CD4-positive, alpha-beta T cell treated with Interferon alpha-2 for 1 hour (primary cell): ENCODE measurements around the gene ATAD3A.
A peak's percentile ranks its signal among the peaks of the same experiment; 100 is the strongest.

Experiments used
- DNase-seq, 2 donors: peaks; one replicate each; pipeline ENCODE4 v3.0.0-alpha.2; 2020 to 2022

ATAD3A gene

DNA sequence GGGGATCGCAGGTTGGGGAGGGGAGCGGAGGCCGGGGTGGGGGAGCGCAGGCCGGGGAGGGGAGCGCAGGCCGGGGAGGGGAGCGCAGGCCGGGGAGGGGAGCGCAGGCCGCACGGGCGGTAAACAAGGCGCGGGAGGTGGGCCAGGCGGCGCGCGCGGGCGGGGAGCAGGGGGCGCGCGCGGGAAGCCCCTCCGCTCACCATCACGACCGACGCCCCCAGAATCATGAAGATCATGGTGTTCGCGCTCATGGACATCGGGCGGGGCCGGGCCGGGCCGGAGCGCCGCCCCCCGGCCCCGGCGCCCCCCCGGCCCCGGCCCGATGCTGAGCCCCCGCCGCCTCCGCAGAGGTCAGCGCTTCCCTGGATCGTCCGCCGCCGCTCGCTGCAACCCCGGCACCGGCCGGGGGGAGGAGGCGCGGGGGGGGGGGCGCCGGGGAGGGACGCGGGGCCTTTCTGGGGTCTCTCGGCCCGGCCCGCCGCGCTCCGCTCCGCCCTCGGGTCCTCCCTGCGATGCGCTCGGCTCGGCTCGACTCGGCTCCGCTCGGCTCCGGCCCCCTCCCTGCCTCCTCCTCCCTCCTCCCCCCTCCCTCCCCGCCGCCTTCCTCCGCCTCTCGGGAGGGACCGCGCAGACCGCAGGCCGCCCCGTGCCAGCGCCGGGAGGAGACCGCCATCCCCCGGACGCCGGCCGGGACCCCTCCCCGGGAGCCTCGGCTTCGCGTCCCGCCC is 28.3 kb downstream of the ATAD3A start, which contains the start of gene TMEM240:
Gene TMEM240 (minus strand): TSS at position 535 of the 728 bp plus-strand sequence. CDS start 278 bp downstream, at position 257.
- DNase-seq = peak; percentile 46 to 62

DNA sequence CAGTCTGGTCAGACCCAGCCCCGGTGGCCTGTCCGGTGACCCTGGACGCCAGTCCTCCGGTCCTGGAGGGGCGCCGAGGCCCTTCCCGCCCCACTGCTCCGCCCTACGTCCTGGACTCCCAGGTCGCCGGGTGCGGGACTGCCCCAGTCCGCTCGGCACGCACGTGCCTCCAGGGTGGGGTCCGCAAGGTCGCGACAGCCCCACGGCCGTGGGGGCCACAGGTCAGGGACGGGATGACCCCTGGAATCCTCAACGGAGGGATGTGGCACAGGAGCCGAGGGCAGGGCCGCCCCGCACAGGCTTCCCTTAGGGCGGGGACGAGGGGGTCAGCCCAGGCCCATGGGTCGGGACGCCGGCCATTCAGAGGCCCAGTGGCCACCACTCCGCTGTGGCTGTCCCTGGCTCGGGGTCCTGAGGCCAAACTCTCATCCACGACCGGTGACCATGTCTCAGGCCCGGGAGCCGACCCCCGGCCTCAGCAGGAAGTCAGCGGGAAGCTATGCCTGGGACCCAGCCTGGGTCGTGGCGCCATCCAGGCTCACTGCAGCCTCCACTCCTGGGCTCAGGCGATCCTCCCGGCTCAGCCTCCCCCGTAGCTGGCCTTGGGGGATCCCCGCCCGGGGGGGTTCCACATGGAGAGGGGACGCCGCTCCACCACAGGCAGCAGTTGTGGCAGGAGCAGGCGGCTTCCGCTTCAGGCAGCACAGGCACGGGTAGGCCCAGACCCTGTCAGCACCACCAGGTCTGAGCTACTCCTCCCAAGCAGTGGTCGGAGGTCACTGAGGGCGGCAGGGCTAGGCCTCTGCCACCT is 29.1 kb downstream of the ATAD3A start:
- DNase-seq = no peak

DNA sequence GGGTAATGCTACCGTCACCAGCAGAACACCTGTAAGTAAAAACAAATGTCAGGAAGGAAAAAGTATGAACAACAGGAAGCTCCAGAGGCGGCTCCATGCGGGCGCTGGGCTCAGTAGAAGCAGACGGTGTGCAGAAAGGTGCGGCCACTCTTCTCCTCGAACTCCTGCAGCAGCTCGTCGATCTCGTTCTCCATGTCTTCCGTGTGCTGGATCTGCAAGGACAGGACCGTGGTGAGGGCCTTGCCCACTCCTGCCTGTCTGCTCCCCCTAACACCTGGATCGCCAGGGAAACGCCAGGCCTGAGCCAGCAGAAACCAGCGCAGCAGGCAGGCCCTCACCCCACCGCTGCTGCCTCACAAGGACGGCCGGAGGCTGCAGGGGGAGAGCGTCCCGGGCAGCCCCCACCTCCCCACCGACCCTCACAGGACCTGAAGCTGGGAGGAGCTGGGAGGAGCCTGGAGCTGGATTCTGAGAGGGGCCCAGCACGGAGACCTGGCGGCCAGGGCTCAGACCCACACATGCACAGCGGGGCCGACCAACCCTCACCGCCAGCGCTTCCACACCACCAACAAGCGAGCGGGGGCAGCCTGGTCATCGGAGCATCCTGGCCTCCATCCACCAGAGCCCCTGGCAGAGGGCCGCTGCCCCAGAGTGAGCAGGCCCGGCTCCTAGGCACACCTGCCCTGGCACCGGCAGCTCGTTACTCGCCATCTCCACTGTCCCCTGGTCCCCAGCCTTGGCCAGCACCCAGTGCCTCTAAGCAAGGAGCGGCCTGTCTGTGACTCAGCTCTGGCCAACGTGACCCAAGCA is 30.2 kb downstream of the ATAD3A start:
- no peak for DNase-seq

DNA sequence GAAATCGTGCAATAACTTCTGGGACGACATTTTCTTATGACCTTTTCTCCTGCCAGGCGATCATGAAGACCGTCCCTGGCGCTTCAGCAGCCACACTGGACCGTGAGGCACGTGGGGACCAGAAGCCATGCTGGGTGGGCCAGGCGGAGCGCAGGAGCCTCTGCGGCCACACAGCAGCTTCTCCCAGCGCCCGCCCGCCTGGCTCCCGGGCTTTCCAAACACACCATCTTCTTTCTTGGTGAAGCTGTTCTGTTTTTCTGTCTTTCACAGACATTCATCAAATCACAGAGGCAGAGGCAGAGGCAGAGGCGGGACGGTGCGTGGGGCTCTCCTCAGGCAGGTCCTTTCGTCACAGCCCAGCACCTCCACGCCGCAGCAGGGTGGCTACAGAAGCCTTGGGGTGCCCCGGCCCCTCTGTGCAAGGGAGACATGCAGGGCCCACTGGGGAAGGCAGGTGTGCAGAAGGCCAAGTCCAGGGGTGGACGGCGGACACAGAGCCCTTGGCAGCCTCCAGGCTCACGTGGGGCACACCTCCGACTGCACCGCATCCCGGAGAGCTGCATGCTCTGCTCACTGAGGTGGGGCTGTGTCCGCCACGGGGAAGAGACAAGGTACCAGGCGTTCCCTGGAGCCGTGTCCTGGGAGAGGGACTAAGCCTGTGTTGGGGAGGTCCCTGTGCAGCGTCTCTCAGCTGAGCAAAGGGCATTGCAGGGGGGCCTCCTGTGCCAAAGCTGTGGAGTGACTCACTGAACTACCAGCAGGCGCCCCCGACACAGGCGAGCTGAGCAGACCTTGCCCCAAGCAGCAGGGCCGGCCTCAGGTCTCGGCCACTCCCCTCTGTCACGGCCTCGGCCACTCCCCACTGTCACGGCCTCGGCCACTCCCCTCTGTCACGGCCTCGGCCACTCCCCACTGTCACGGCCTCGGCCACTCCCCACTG is 31.1 kb downstream of the ATAD3A start:
- peak in 1 of 2 donors; percentile 24 for DNase-seq

DNA sequence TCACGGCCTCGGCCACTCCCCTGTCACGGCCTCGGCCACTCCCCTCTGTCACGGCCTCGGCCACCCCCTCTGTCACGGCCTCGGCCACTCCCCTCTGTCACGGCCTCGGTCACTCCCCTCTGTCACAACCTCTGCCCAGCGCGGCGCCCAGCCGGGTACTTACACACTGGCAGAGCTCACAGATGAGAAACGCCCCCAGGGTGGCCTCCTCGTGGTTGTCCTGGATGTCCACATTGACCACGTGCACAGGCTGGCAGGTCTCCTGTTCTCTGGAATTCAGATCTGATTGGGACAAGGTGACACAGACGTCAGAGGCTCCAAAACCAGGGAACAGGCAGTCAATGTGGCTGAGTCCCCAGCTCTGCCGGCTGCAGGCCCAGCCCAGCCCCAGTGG is 31.7 kb downstream of the ATAD3A start:
- DNase-seq = no peak

DNA sequence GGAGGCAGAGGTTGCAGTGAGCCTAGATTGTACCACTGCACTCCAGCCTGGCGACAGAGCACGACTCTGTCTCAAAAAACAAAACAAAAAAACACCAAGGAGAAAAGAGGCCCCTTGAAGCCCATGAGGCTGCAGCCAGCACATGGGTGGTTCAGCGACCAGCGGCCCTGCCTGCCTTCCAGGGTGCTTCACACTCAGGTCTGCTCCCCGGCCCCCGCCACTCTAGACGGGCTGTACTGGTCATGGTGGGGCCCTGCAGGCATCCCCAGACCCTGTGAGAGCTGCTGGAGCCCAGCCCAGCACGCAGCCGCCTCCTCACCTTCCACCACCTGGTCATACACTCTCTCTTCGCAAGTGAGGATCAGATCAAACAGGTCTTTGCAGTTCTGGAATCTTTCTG is 32.6 kb downstream of the ATAD3A start:
- DNase-seq = no peak

DNA sequence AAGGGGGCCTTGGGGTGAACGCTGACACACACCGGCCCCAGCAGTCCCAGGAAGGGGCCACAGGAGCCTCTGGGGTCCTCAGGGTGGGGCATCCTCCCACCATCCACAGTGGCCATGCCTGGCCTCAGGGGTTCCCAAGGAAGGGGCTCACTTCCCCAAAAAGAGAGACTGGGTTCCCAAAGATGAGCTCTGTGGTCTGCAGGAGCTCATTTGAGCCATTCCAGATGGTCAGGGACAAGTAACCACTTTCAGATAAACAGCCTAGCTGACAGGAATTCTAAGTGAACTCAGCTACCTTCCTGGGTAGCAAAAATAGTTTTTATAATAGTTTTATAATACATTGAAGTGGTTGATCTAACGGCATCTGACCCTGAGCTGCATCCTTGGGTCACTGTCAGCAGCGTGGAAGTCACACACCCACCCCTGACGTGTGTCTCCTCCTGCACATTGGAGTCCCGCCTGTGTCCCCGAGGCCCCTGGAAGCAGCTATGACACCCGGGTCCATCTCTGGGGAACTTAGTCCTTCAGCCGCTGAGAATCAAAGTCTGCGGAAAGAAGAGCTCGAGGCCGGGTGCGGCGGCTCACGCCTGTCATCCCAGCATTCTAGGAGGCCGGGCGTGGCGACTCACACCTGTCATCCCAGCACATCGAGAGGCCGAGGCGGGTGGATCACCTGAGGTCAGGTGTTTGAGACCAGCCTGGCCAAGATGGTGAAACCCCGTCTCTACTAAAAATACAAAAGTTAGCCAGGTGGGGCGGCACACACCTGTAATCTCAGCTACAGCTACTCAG is 34.2 kb downstream of the ATAD3A start:
- DNase-seq = no peak

DNA sequence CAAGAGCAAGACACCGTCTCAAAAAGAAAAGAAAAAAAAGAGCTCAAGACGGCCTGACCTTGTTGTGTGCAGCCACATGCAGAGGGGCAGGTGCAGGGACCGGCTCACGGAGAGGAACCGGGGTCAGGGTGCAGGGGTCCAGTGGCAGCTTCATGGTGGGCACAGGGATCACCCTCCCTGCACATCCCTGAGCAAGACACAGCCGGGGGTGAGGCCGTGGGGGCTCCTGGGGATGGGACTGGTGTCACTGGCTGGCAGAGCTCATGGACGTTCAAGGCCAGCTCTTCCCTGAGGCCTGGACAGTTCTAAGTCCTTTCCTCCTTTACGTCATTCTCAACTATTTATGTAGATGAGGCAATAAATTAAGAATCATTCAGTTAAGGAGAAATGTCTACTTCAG is 35.0 kb downstream of the ATAD3A start:
- no peak for DNase-seq

DNA sequence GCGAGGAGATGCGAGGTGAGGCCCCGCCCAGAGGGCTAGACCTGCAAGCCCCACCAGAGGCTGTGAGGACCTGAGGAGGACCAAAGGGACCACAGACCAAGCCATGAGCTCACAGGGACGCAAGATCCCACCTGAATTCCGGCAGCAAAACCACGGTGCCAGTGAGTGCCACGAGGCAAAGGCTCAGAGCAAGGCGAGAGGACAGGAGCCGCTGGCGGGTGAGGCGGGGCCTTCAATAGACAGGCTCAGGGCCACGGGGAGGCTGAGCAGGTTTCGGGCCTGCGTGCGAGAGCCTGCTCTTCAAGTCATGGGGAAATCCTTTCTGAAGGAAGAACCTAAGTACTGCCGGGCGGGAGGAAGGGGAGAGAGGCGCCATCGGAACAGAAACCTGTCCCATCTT is 35.5 kb downstream of the ATAD3A start:
- no peak for DNase-seq

DNA sequence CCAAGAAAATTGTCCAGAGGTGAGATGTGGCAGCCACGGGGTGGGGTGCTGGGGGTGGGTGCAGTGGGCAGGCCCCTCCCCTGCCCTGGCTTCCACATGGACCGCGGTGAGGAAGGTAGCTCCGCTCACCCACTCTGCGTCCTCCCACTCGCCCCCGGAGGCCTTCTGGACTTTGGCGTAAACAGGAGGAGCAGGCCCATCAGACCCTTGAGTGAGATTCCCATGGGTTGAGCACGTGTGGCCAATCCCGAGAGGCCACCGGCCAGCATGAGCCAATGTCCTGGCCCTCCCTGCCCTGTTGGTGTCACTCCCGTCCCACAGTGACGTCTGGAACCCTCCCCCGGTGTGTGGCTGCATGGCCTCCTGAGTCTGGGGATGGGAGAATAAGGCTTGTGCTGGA is 36.6 kb downstream of the ATAD3A start:
- no peak for DNase-seq

DNA sequence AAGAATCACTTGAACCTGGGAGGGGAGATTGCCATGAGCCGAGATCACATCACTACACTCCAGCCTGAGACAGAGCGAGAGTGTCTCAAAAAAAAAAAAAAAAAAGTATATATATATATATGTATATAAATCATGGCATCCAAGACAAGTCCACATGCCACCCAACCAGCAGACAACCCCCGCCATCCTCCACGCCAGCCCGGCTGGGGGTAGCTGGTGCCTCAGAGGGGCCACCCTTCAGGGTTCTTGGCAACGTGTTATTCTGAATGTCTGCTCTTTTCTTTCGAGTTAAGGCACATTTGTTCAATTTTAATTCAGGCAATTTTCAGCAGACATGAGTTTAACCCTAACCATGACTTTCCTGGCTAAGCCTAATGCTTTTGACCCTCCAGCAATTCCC is 38.1 kb downstream of the ATAD3A start:
- DNase-seq = no peak

DNA sequence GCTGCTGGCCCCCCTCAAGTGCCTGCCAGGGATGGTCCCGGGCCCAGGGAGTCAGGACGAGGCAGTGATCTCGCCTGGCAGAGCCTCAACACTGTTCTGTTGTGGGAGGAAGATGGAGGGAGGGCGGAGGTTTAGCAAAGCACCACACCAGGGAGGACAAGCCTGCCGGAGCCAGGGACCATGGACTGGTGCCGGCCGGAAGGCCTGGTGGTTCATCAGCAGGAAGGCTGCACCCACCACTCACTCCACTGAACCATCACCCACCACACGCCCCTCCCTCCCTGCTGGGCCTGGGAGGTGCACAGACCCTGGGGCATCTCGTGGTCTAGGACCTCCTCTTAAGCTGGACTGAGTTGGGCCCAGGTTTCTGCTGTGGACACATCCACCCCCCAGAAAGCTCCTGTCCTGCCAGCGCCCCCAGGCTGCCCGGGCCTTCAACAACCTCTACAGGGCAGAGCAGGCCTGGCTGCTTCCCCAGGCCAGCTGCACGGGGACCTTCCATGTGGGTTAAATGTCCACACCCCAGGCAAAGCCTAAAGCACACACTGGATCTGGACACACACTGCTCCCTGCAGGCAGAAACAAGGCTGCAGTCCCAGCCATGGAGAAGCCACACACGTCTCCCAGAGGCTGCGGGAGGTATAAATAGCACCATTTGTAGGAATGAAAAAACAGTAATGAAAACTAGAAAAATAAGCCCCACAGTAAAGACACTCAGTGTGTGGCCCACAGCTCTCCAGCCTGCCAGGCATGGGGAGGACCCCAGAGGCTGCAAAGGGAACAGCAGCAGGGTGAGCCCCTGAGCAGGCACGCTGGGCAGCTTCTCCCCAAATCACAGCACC is 38.9 kb downstream of the ATAD3A start:
- no peak for DNase-seq

DNA sequence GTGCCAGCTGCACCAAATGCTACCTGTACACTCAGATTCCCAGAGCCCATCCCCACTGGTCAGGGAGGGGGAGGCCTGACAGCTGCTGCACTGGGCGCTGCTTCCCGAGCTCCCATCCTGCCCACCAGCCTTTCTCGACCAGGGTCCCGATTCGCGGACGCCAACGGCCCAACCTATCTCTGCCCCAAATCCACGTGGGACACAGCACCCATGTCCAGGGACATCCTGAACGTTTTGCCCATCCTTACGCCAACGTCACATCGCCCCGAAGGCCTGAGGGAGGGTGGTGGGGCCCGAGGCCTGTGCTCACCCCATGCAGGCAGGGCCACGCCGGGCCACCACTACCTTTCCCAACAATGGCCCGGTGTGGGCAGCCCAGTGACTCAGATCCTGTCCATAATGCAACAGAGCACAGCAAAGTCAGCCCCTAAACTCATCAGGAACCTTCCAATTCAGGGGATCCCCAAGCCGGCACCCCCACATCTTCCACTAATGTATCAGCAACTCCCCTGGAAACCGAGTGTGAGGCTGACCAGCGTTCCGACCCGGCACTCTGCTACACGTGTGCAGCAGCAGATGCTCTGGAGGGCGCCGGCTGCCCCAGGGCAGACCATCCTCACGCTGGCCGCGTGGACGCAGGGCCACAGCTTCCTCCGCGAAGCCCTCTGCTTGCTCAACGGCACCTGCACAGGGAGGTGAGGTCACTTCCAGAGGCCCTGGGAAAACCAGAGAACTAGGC is 39.7 kb downstream of the ATAD3A start:
- no peak for DNase-seq

DNA sequence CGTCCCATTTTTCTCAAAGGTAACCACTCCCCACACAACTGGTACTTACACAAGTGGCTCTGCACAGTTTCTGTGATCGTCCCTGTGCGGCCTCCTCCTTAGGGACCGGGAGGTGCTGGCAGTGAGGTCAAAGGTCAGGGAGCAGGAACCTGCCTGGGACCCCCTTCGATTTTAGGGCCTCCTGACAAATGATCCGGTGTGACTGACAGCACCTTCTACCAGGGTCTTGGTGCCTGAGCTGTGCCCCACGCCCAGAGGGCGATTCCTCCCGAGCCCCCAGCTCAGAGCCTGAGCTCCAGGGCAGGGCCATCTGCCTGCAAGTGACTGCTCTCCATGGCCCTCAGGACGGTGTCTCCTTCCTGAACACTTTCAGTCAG is 40.3 kb downstream of the ATAD3A start:
- no peak for DNase-seq

DNA sequence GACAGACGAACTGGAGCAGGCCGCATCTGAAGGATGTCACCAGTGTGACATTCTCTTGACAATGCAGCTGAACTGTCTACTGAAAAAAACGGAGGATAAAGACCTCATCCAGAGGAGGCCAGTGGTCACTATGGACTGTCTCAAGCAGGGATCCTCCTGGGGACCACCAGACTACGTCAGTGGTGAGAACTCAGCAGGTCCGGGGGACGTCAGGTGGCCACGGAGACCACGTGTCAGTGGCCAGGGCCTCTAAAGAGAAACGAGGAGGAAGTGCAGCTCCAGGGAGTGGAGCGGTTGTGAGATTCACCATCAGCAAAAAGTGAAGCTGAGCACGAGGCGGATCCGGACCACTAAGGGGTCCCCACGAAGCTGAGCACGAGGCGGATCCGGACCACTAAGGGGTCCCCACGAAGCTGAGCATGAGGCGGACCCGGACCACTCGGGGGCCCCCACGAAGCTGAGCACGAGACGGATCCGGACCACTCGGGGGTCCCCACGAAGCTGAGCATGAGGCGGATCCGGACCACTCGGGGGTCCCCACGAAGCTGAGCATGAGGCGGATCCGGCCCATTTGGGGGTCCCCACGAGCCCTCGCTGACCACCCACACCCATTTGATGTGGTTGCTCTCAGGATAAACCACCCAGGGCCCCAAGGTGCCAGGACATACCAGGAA is 42.0 kb downstream of the ATAD3A start:
- DNase-seq = no peak

DNA sequence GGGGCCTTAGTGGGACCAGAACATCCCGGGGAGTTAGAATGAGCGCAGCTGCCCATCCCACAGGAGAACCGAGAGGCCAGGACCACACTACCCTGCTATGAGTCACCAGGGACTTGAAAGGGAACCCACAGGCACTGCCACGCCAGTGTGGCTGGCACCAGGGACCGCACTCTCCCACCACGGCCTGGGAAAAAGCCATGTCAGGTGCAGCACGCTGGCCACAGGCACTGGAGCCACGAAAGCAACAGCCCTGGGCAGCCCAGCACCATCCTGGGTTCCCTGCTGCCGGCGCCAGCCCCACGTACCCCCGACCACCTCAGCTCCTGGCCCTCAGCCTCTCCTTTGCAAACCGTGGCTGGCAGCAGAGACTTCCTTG is 42.6 kb downstream of the ATAD3A start:
- DNase-seq = no peak

DNA sequence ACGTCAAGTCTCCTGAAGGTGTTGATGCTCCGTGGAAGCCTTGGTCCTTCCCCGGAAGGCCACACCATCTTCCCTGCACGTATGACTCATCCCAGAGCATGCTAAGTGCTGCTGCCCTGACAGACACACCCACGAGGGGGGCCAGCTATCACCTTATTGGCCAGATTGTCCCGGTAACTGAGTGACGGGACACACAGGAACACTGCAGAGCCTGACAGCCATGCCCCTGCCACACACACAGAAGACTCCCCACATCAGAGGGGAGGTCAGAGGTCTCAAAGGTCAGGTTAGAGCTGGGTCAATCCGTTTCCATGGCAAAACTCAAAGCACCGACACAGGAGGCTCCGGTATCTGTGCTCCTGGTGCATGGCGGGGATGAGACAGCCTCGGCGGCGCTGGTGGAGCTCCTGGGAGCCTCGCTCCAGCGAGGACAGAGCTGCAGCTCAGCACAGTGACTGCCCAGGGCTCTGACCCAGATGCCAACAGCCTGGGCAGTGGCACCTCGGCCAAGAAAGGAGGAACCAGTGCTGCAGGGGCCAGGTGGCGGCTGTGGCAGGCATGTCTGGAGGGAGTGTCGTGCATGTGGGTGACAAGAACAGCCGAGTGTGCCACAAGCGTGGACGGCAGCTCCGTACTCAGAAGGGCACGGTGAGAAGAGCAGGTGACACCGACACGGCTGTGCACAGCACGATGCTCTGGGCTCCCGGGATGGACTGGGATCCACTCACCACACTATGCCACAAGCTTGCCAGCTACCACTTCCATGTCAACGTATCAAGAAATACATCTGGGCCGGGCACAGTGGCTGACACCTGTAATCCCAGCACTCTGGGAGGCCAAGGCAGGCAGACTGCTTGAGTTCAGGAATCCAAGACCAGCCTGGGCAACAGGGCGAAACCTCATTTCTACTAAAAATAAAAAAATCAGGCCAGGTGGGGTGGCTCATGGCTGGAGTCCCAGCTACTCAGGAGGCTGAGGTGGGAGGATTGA is 43.3 kb downstream of the ATAD3A start:
- no peak for DNase-seq

DNA sequence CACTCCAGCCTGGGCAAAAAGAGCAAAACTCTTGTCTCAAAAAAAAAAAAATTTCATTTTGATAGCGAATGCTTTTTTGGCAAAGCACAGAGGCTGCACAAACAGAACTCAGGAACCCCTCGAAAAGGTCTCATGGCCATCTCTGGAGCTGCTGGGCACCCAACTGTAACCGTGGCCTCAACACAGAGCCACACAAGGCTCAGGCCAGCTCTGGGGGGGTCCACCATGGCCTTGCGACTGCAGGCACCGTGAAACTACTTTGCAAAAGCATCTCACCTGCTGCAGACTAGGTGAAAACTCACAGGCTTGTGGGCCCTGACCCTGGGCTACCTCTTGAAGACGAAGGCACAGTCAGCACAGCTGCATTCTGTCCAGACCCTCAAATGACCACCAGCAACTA is 44.5 kb downstream of the ATAD3A start:
- DNase-seq = no peak
